GM21737 (cell line): ENCODE data around the gene PFN1.

Experiments used
- ATAC-seq: cut with Tn5 transposase; IDR thresholded peaks from one replicate; pipeline ENCODE4 v1.9.1; 2021; ENCODE audit warnings: mild to moderate bottlenecking, moderate library complexity; ENCODE audit not compliant: unreplicated experiment

The PFN1 gene

GRCh38 chr17:4948166-4948930, at the start of gene PFN1:
Gene PFN1, minus strand, starts transcription at chr17:4948530. Its CDS starts 136 bp downstream, at chr17:4948394.
- peak; percentile 21 for ATAC-seq

GRCh38 chr17:4997302-4998026, 49.1 kb upstream of the PFN1 start, which contains the start of the genes INCA1 and KIF1C:
Gene INCA1, minus strand, starts transcription at chr17:4997522. Its CDS starts 3,085 bp downstream, at chr17:4994437.
Gene KIF1C, plus strand, starts transcription at chr17:4997950. Its CDS starts 2,297 bp downstream, at chr17:5000247.
- ATAC-seq = peak; percentile 74

GRCh38 chr17:4994081-4994595, 45.8 kb upstream of the PFN1 start:
- no peak for ATAC-seq

- ATAC-seq = peak; percentile 9
These were observed 39.6 kb upstream of the PFN1 start for GRCh38 chr17:4987767-4988567.

- peak; percentile 54 for ATAC-seq
These were observed 38.8 kb upstream of the PFN1 start, which contains the start of gene CAMTA2 for GRCh38 chr17:4986951-4987766. Gene CAMTA2, minus strand, starts transcription at chr17:4987675. Its CDS starts 1,453 bp downstream, at chr17:4986222.

GRCh38 chr17:4986403-4986802, 38.1 kb upstream of the PFN1 start:
- no peak for ATAC-seq

- no peak for ATAC-seq
These were observed 34.0 kb upstream of the PFN1 start for GRCh38 chr17:4982305-4982704.

- no peak for ATAC-seq
These were observed 32.4 kb upstream of the PFN1 start for GRCh38 chr17:4980644-4981216.

- no peak for ATAC-seq
These were observed 30.4 kb upstream of the PFN1 start for GRCh38 chr17:4978726-4979125.

GRCh38 chr17:4974115-4974670, 25.9 kb upstream of the PFN1 start:
- ATAC-seq = no peak

GRCh38 chr17:4973256-4974114, 25.2 kb upstream of the PFN1 start:
- ATAC-seq = no peak

- no peak for ATAC-seq
These were observed 24.4 kb upstream of the PFN1 start for GRCh38 chr17:4972752-4973151.

- no peak for ATAC-seq
These were observed 24.0 kb upstream of the PFN1 start for GRCh38 chr17:4972322-4972721.

GRCh38 chr17:4971826-4972225, 23.5 kb upstream of the PFN1 start:
- ATAC-seq = no peak

- ATAC-seq = no peak
These were observed 21.9 kb upstream of the PFN1 start for GRCh38 chr17:4970273-4970672.

- ATAC-seq = no peak
These were observed 21.3 kb upstream of the PFN1 start for GRCh38 chr17:4969551-4970173.

GRCh38 chr17:4969047-4969550, 20.8 kb upstream of the PFN1 start:
- ATAC-seq = no peak
